Eye (tissue), 1 donor: Measurements from ENCODE around the gene PTPRK.
A peak's percentile ranks its signal among the peaks of the same experiment; 100 is the strongest.

Experiments
- DNase-seq: peaks from one replicate; pipeline ENCODE4 v3.0.0-alpha.2; 2015

Gene PTPRK

DNA sequence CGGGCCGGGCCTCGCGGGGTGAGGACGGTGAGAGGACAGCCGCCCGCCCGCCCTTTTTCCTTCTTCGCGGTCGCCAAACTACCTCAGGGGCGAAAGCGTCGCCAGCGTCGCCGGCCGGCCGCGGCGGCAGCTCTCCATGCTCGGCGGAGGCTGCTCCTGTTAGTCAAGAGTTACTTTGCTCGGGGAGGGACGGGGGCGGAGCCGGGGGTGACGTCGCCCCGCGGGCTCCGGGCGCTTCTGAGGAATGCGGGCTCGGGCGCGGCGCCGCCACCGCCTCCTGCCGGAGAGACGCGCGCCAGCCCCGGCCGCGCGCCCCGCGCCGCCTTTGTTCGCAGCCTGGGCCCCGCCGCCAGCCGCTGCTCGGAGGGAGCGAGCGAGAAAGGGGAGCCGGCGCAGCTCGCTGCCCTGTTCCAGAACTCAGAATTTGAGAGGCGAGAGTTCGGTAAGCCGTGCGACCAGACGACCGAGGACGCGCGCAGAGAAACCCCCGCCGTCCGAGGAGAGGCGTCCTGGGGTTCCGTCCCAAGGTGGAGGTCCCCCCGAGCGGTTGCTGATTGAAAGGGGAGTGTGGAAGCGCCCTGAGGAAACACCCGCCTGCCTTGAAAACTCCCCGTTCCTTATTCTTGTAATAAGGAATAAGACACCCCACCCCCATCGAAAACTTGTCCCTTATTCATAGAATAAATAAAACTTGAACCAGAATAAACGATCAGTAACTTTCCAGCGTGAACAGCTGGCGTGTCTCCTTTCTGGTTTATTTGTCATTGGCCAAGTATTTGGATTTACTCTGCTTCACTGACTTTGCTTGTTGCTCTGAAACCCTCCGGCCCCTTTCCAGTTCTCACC is at the start of gene PTPRK:
Gene PTPRK, minus strand, starts transcription at position 164 of the 846 bp plus-strand sequence. CDS start 241 bp downstream, outside the sequence.
- peak; percentile 97 for DNase-seq

DNA sequence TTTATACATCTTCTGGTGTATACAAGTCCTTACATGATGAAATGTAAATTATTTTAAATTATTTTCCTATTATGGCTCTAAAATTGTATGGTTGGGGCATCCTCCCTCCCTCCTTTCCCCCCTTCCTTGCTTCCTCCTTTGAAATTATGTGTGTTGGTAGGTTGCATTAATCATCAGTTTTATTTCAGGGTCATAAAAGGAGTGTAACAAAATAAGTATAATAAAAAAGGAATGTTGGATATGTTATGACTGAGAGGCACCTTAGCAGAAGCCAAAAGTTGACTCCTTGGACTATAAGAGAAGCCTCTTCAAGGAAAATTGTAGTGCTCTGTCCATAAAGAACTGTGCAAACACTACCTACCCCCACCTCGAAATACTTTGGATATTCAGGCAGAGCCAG is 46.6 kb upstream of the PTPRK start:
- no peak for DNase-seq

DNA sequence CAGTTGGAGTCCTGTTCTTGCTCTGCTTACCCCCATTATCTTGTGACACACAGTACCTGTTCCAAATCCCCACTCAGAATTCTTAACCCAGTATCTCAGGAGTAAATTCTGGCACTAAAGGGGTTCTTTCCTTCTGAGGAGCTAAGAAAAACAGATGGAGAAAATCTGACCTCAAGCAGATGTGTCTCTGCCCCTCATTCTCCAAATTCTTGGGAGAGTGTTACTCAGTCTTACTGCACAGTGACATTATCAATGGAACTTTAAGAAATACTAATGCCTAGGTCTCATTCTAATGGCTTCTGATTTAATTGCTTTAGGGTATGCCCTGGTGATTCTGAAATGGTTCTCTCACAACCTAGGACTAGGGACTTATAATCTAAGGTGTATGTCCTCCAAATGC is 40.6 kb upstream of the PTPRK start:
- no peak for DNase-seq

DNA sequence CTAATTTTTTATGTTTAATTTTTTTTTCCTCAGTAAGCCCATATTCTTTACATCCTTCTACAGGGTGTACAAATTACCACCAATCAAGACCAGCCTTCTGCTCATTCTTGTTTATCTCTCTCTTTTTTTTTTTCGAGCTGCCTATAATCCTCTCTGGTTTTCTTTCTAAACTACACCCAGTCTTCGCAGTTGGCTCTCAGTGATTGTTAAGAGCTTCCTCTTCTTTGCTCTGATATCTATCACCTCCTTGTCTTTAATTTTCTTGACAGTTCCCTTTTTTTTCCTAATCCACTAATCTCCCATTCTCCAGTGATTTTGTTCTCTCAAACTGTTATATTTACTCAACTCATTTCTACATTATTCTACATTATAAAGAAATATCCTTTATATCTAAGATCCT is 38.5 kb upstream of the PTPRK start:
- no peak for DNase-seq

DNA sequence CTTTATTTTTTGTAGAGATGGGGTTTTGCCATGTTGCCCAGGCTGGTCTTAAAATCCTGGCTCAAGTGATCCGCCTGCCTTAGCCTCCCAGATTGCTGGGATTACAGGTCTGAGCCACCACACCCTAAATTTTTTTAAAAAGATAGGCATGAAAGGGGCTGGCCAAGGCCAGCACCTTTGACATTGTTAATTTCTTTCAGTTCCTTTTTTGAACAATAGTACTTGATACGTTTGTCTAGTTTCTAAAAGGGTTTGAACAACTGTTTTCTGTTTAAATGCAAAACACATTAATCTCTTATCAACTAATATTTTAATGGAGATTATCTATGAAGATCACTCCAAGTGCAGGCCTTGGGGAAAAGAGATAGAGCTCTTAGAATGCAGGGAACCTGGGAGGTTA is 37.6 kb upstream of the PTPRK start:
- no peak for DNase-seq

DNA sequence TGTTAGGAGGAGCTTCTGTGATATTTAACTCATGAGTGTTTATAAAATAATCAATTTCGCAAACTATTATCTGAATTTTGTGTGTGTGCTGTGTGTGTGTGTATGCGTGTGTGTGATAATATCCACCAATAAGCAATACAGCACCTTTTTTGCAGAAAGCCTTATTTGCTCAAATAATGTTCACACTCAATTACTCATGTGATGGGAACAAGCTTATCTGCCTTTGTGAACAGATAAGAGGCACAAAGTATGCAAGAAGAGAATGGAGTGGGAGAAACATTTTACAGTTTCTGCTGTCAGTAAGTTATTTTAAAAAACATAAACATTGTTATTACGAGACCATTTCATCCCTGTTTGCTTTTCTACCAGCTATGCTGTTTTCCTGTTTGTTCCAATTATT is 36.7 kb upstream of the PTPRK start:
- no peak for DNase-seq

DNA sequence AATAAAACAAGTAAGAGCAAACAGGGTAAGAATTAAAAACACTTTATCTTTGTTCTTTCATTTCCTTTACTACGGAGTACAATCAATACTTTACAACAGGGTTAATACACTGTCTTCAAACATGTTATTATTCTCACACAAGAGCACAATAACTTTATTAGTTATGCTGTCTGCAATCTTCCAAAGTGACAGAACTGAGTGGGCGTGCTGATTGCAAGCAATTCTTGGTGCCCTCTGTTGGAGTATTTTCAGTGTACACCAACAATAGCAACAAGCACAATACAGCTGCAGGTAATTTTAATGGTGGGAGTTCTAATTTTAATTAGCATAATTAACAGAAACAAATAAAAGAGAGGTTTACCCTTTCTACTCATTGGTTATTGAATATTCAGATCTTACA is 33.9 kb upstream of the PTPRK start:
- DNase-seq, result peak; percentile 2

DNA sequence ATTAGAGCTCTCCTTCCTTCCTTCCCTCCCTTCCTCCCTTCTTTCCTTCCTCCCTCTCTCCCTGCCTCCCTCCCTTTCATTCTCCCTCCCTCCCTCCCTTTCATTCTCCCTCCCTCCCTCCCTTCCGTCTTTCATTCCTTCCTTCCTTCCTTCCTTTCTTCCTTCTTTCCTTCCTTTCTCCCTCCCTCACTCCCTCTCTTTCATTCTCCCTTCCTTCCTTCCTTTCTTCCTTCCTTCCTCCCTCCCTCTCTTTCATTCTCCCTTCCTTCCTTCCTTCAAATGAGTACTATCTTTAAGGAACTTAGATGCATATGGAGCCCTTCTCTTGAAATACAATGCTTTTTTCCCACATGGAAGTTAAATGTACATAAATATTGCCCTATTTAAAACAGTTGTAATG is 20.9 kb upstream of the PTPRK start:
- DNase-seq, result no peak

DNA sequence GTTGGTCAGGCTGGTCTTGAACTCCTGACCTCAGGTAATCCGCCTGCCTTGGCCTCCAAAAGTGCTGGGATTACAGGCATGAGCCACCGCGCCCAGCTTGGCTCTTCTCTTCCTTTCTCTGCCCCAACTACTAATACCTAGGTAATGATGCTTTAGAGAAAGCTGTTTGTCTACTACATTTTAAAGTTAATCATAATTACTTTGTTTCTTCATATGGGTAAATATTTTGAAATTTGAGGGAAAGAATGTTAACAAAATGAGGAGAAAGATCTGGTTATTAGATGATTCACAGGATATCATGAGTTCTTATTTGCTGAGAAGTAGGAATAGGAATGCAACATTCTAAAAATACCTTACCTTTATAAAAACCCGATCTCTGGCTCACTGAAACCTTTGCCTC is 18.4 kb upstream of the PTPRK start:
- DNase-seq, result no peak

DNA sequence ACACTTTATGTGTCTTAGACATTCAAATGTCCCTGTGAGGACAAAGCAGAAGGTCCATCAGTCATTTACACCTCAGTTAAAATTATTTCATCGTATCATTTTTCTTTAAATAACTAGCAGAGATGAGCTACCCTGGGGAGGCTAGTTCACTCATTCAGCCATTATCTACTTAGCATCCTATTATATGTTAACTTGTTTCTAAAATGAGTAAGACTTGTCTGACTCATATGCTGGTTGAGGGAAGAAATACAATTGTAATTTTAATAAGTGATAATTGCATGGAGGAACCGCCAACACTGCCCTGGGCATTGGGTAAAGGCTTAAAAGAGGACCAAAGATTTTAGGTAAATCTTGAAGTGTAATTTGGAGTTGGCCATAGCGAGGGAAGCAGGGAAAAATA is 12.4 kb upstream of the PTPRK start:
- DNase-seq, result no peak

DNA sequence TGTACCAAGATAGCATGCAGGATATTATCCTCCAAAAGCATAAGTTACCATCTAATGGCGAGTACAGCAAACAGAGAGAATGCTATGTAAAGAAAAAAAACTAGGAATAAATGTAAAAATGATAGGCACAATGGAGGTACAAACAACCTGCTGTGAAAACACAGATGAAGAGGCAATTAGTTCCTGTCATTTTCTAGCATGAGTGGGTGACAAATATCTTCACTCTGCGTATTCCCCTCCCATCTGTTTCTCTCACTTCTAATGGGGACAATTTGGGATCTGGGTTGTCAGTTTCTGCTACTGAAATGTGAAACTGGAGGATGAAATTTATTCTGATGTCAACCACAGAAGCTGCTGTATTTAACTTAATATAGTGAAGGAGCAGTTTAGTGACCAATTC is 11.7 kb upstream of the PTPRK start:
- peak; percentile 4 for DNase-seq

DNA sequence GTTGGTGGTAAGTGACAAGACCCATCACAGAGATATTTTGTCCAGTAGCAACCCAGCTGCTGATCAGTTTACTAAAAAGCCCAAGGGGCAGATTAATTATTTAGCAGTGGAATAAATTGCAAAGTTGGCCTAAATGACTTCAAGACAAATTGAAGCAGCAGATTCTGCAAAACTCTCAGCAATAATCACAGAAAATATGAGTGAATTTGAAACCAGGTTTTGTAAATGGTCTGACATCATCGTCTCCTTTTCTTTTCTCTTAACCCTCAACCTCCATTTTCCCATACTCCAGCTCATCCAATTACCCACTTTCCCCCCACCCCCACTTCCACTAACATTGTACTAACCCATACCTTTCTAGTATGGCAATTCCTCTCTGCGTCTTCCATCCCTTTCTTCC is 11.3 kb upstream of the PTPRK start:
- peak; percentile 42 for DNase-seq

DNA sequence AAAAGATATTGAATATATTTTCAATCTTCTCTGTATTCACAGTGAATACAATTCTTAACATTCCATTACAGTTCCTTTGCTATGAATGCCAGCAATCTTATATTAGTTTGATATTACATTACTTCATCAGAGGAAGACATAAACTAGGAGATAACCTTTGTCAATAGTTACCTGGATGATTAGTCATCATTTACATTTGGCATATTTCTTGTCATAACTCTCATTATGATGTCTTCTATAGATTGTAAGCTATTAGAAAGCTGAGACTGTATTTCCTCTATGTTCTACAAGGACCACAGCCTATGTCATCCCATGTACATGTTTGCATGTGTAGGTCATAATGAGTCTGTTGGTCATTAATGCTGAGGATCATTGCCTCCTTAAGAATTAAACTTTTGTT is 7.8 kb upstream of the PTPRK start:
- no peak for DNase-seq

DNA sequence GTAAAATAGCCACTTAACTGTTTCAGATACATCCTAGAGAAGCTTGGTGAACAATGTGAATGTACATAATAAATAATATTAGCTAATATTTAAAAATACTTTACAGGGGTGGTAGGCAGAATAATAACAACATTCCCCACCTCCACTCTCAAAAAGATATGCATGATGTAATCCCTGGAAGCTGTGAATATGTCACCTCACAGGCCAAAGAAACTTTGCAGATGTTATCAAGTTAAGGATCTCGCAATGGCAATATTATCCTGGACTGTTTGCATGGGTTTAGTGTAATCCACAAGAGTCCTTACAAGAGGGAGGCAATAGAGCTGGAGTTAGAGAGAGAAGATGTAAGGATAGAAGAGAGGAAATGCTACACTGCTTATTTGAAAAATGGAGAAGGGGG is 7.0 kb upstream of the PTPRK start:
- DNase-seq, result no peak

DNA sequence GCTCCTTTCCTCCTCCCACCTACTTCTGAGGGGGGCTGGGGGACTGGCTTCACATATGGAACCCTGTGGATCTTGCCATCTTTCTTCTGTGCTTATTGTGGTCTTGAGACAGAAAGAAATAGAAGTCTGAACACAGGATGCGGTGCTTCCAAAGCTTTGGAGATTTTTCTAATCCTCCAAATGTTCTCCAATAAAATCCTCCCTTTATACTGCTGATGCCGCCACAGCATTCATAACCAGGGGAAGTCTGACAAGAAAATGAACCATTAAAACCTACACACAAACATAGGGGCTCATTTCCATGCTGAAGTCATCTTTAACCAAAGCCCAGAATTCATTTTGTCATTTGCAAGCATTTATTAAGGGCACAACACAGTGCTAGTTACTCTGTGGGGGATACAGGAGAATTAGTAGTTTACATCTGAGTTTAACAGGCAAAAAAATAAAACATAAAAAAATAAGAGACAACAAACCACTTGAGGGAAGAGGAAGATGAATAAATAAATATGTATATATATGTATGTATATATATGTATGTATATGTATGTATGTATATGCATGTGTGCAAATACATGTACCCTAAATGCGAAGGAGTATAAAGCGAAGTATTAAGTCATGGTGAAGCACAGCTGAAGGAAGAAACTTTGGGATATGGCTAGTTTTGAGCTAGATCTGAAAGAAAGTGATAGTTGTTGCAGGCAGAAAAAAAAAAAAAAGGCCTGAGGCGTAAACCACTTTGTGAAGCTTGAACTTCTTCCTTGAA is 5.9 kb upstream of the PTPRK start:
- no peak for DNase-seq

DNA sequence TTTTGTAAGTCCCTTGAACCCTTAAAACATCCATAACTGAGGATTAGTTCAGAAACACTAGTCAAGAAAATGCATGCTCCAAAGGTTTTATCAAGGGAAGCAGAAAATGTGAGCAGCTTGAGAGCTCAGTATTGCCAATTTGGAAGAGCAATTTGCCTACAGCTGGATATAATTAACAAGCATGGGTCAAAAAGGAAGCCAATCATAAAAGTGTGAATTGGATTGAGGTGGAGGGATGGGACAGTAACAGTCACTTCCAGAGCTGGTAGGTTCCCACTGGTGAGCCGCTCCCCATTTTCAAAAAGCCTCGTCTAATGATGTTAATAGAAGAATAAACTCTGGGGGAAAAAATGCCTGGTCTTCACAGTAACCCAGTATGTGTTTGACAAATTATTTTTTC is 5.0 kb upstream of the PTPRK start:
- peak; percentile 49 for DNase-seq

DNA sequence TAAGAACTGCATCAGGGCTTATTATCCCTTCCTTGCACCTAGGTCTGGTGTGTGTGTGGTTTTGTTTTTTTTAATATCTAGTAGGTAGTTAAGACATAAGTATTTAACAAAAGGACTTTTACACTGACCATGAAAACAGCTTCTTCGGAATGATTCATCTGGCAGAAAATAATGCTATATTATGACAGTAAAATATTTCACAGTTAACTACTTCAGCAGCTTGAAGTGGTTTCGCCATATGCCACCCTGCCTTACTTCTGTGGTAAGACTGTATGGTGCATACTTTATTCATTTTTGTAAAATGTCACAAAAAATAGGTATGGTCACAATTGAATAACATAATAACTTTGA is 858 bp upstream of the PTPRK start:
- no peak for DNase-seq

DNA sequence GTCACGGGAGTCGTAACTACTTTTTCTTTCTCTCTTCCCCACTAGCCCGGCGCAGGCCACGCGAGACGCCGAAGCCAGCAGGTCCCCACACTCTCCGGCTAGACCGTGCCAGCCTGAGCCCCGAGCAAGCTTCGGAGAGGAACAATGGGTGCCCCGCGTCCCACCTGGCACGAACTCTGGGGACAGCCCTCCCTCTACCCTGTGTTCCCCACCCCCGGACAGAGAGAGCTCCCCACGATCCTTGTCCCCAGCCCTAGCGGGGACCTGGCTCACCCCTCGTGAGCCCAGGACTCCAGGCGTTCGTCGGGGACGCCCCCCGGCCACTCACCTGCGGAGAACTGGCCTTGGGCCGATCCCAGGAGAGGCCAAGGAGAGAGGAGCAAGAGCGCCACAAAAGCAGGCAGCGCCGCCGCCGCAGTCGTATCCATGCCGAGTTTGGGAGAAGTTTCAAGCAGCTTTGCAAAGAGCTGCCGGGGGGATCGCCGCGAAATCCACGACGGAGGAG is 416 bp downstream of the PTPRK start:
- peak; percentile 92 for DNase-seq

DNA sequence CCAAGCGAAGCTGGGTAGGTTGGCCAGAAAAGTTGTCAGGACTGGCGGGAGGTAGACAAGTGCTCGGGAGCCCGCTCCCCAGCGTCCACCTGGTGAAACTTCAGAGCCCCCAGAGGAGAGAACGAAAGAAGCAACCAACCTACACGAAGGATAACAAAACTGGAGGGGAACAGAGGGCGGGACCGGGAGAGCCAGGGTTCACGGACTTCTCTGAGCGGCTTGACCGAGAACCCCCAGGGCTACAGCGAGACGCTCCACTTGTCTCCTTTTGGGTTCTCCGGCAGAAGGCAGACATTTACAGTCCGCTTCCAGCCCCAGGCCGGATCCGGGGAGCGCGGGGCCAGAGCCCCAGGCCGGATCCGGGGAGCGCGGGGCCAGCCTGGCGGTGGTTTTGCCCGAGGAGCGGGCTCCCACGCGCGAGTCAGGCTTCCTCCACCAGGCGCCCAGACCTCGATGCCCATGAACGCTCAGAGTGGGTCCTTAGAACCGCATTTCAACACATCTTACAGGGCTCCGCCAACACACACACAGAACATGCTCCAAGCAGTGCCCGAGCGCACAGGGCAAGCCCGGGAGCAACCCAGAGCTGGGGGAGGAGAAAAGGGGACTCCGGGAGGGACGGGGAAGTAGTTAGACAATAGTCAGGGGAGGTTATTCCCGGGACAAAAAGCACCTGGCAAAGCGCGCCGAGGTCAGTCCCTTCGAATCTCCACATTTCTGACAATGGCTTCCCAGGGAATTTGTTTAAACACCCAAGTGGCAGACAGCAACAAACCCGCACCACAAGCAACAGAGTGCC is 1.1 kb downstream of the PTPRK start:
- DNase-seq, result peak; percentile 87

DNA sequence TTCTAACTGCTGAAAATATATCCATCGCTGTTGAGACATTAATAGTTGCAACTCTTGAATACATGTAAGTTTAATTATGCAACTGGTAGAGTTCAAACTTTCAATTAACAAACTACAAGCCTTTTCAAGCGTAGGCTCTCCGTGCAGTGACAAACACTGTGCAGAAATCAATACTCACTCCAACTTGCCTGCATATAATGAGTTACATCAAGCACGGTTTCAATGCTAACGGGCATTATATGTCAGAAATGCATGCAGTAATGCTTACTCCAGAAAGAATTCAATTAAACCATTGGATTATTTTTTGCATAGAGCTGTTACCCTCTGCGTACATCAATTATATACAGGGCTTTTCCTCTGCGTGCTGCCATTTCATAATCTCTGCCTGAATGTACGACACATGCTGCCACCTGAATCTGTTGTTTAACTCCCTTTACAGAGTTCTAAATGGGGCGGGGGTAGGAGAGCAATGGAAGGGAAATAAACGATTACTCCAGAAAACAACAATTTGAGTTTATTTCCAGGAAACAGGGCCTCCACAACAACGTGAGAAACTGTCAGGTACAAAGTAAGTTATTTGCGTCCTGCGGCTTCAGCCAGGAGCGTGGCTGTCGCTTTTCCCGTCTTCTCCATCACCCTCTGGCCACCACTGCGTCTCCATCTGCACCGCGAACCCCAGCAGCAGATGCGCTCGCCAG is 1.8 kb downstream of the PTPRK start:
- peak; percentile 73 for DNase-seq

DNA sequence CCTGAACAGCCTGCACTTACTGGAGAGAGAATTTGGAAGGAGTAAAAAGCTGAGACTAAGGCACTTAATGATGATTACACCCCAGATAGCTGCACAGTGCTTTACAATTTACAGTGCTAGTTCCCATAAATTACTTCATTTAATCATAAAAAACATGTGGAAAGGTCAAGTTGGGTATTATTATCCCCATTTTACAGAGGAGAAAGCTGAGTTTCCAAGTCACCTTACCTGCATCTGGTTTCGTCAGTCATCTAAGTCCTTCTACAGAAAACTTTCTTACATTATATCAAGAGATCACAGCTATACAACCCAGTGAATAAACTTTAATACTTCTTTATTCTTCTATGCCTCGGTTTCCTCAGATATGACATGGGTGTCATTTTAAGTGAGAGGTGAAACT is 3.3 kb downstream of the PTPRK start:
- DNase-seq, result no peak

DNA sequence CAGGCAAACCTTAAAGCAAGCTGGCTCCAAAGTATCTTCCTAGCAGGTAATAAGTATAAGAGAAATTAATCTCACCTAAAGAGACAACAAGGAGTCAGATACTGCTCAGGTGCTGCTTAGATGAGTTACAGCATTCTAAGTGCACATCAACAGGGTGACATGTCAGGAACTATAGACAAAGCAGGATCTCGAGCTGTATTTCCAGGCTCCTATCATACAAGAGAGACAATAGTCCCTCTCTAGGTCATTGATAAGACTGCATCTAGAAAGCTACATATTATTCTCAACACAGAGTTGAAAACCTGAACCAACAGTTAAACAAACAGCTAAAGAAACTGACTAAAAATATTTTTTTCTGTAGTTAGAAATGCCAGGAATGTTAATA is 3.9 kb downstream of the PTPRK start:
- DNase-seq, result peak; percentile 65
